Measurements from ENCODE around the gene DEPDC5. TPM values are rescaled to one million over a fixed set of nuclear protein-coding genes. Genes with fewer than 3 reads are reported as not detected.

DEPDC5 gene
- total and polyA plus RNA-seq, 4 experiments from 2014 or later = 3.9 to 54.4 (median 32.0) TPM

DNA sequence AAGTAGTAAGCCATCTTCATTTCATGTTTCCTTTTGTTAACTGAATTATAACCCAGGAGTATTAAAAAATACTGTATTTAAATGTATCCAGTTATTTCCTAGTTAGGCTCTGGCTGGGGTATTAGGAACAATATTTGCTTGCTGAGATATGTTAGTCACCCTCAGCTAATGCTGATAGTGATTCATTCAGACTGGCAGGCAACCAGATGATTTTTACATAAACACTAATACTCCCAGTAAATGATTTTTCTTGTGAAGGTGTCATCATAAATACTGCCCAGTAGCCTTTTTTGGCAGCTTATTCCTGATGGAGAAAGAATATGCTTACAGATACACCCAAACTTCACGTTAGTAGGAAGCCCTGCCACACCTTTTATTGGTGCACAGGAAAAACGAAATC is 198.7 kb downstream of the DEPDC5 start:
- H3K27ac ChIP-seq (ENCODE audit: low read depth, low read length) = peak overlapping the region; percentile 61
- POLR2A ChIA-PET (ENCODE audit: partially characterized antibody) = interaction anchor here (0.9 kb wide), 2 partner anchors 8 to 18 kb away, joined by 4 read pairs; partner anchors contain the start of gene YWHAH
- H3K36me3 Mint-ChIP-seq = peaks cover 18 to 40% of the 10 kb centered on the region in 2 donors

GRCh38 chr22:31953261-31953660 is 199.4 kb downstream of the DEPDC5 start:
- peaks cover 59 to 81% (median 69%) of the 10 kb centered on the region in 4 donors for H3K4me1 Mint-ChIP-seq
- peak overlapping the region; percentile 65 to 97 (median 90) for H3K27ac Mint-ChIP-seq
- Histone ChIP-seq H3K27ac (ENCODE audit: low read depth, low read length) (peak overlapping the region; percentile 61), H3K4me1 (ENCODE audit: insufficient read depth, low read length) (peaks cover 84% of the 10 kb centered on the region), H3K36me3 (ENCODE audit: insufficient read depth, low read length) (peaks cover 6% of the 10 kb centered on the region), H3K4me3 (ENCODE audit: low read length in 2 of 2) (no peak overlapping the region), H3K27me3 (ENCODE audit: insufficient read depth, low read length) (no peaks in the 10 kb centered on the region), H3K9me3 (ENCODE audit: control insufficient read depth in 1 of 2, low read length in 2 of 2) (no peaks in the 10 kb centered on the region)
- POLR2A ChIA-PET (ENCODE audit: partially characterized antibody) = interaction anchor here (0.9 kb wide), 2 partner anchors 9 to 17 kb away, joined by 4 read pairs; partner anchors contain the start of gene YWHAH
- DNase-seq = no peak
- no peaks in the 10 kb centered on the region for H3K9me3 Mint-ChIP-seq
- H3K4me3 Mint-ChIP-seq = peak overlapping the region in 2 of 8 donors; percentile 3 to 72
- intact Hi-C loops (cut with micrococcal nuclease) = no loop called here
- peaks cover 12 to 37% of the 10 kb centered on the region in 2 donors for H3K36me3 Mint-ChIP-seq
- H3K27me3 Mint-ChIP-seq = no peaks in the 10 kb centered on the region
- CTCF ChIA-PET (ENCODE audit: partially characterized antibody) = interaction anchor here (0.6 to 10.4 kb wide), 5 partner anchors 6 to 292 kb away, joined by 3 to 95 read pairs (median 5); partner anchors contain the start of genes PISD and YWHAH

More for the DNA sequence above, 198.7 kb downstream of the DEPDC5 start:
- H3K9me3 Mint-ChIP-seq = no peaks in the 10 kb centered on the region
- H3K4me1 Mint-ChIP-seq = peaks cover 57 to 75% (median 66%) of the 10 kb centered on the region in 4 donors
- H3K27me3 Mint-ChIP-seq = no peaks in the 10 kb centered on the region
- no peak for DNase-seq
- H3K36me3 ChIP-seq (ENCODE audit: insufficient read depth, low read length) = peaks cover 12% of the 10 kb centered on the region
- peaks cover 79% of the 10 kb centered on the region for H3K4me1 ChIP-seq (ENCODE audit: insufficient read depth, low read length)
- H3K4me3 ChIP-seq (ENCODE audit: low read length in 2 of 2) = no peak overlapping the region
- no peaks in the 10 kb centered on the region for H3K9me3 ChIP-seq (ENCODE audit: control insufficient read depth in 1 of 2, low read length in 2 of 2)
- H3K4me3 Mint-ChIP-seq = peak overlapping the region in 4 of 8 donors; percentile 52 to 67 (median 62)
- H3K27me3 ChIP-seq (ENCODE audit: insufficient read depth, low read length) = no peaks in the 10 kb centered on the region
- intact Hi-C loops (cut with micrococcal nuclease) = no loop called here
- peak overlapping the region; percentile 71 to 97 (median 89) for H3K27ac Mint-ChIP-seq
- CTCF ChIA-PET (ENCODE audit: partially characterized antibody) = interaction anchor here (1.1 to 10.4 kb wide), 3 partner anchors 16 to 291 kb away, joined by 3 to 95 read pairs (median 5); partner anchors contain the start of gene PISD

DNA sequence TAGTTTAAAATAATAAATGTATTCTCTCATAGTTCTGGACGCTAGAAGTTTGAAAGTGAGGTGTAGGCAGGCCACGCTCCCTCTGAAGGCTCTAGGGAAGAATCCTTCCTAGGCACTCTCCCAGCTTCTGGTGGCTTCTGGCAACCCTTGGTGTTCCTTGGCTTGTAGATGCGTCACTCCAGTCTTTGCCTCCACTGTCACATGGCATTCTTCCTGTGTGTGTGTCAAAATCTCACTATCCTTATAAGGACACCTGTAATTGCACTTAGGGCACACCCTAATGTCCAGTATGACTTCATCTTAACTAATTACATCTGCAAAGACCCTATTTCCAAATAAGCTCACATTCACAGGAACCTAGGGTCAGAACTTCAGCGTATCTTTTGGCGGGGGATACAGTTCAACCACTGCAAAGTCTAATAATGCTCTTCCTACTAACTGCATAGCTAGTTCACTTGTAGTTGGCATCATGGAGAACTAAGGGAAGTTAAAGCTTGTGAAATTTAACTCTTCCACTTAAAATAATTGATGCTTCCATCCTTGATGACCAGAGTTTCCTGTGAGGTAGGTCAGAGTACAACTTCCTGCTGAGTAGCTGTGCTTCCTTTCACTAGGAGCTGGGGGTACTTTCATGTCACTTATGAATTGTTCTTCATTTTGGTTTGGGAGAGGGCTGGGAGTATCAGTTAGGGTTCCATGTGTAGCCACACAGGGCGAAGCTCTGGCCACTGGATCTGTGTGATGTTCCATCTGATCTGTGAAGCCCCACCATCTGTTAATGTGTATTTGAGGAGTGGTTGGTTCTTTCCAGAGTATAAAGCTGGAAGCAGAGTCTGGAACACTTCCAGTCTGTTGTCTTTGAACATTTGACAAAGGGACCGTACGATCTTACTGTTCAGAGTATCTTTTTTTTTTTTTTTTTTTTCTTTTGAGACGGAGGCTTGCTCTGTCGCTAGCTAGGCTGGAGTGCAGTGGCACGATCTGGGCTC is 201.0 kb downstream of the DEPDC5 start:
- H3K27ac ChIP-seq (ENCODE audit: low read depth, low read length) = peak overlapping the region; percentile 61
- DNase-seq = no peak
- CTCF ChIA-PET (ENCODE audit: partially characterized antibody) = interaction anchor here (0.6 to 10.4 kb wide), 6 partner anchors 8 to 1528 kb away, joined by 3 to 95 read pairs (median 11); partner anchors contain the start of gene YWHAH

DNA sequence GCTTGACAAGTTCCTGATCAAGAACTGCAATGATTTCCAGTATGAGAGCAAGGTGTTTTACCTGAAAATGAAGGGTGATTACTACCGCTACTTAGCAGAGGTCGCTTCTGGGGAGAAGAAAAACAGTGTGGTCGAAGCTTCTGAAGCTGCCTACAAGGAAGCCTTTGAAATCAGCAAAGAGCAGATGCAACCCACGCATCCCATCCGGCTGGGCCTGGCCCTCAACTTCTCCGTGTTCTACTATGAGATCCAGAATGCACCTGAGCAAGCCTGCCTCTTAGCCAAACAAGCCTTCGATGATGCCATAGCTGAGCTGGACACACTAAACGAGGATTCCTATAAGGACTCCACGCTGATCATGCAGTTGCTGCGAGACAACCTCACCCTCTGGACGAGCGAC is 202.5 kb downstream of the DEPDC5 start:
- Mint-ChIP-seq H3K4me1 (peaks cover 64 to 95% (median 76%) of the 10 kb centered on the region in 4 donors), H3K36me3 (peaks cover 11 to 24% of the 10 kb centered on the region in 2 donors), H3K27me3 (no peaks in the 10 kb centered on the region), H3K4me3 (peak overlapping the region; percentile 44 to 70 (median 61)), H3K9me3 (no peaks in the 10 kb centered on the region), H3K27ac (peak overlapping the region; percentile 81 to 99 (median 96))
- POLR2A ChIA-PET (ENCODE audit: partially characterized antibody) = interaction anchor here (1.2 to 5.4 kb wide), 4 partner anchors 11 to 294 kb away, joined by 4 to 87 read pairs (median 9); partner anchors contain the start of genes PISD and YWHAH
- CTCF ChIA-PET (ENCODE audit: partially characterized antibody) = interaction anchor here (1.0 to 10.4 kb wide), 5 partner anchors 9 to 519 kb away, joined by 3 to 95 read pairs (median 18); partner anchors contain the start of genes FBXO7 and YWHAH
- Histone ChIP-seq H3K27ac (ENCODE audit: low read depth, low read length) (peak overlapping the region; percentile 61), H3K4me3 (ENCODE audit: low read length in 2 of 2) (no peak overlapping the region), H3K36me3 (ENCODE audit: insufficient read depth, low read length) (no peaks in the 10 kb centered on the region), H3K4me1 (ENCODE audit: insufficient read depth, low read length) (peaks cover 86% of the 10 kb centered on the region), H3K9me3 (ENCODE audit: control insufficient read depth in 1 of 2, low read length in 2 of 2) (no peaks in the 10 kb centered on the region), H3K27me3 (ENCODE audit: insufficient read depth, low read length) (no peaks in the 10 kb centered on the region)
- DNase-seq = peak in 4 of 5 donors; percentile 24 to 35 (median 30)
- intact Hi-C loops (cut with micrococcal nuclease) = no loop called here

More for the DNA sequence above, 201.0 kb downstream of the DEPDC5 start:
- H3K9me3 Mint-ChIP-seq = no peaks in the 10 kb centered on the region
- peak overlapping the region; percentile 65 to 97 (median 89) for H3K27ac Mint-ChIP-seq
- POLR2A ChIA-PET (ENCODE audit: partially characterized antibody) = interaction anchor here (0.6 to 5.4 kb wide), 4 partner anchors 10 to 293 kb away, joined by 3 to 87 read pairs (median 6); partner anchors contain the start of genes PISD and YWHAH
- no peaks in the 10 kb centered on the region for H3K27me3 Mint-ChIP-seq
- intact Hi-C loops (cut with micrococcal nuclease) = no loop called here
- H3K4me1 ChIP-seq (ENCODE audit: insufficient read depth, low read length) = peaks cover 97% of the 10 kb centered on the region
- peaks cover 66 to 96% (median 81%) of the 10 kb centered on the region in 4 donors for H3K4me1 Mint-ChIP-seq
- H3K4me3 Mint-ChIP-seq = peak overlapping the region in 7 of 8 donors; percentile 22 to 80 (median 51)
- H3K36me3 ChIP-seq (ENCODE audit: insufficient read depth, low read length) = no peaks in the 10 kb centered on the region
- no peak overlapping the region for H3K4me3 ChIP-seq (ENCODE audit: low read length in 2 of 2)
- no peaks in the 10 kb centered on the region for H3K9me3 ChIP-seq (ENCODE audit: control insufficient read depth in 1 of 2, low read length in 2 of 2)
- H3K27me3 ChIP-seq (ENCODE audit: insufficient read depth, low read length) = no peaks in the 10 kb centered on the region
- peaks cover 16 to 32% of the 10 kb centered on the region in 2 donors for H3K36me3 Mint-ChIP-seq

Other genes with a start within 250 kb of the DEPDC5 start
- gene PISD, start 91.8 kb upstream of the DEPDC5 start, total RNA-seq = 10 to 100 TPM; 34.3 to 35.4 TPM
- gene PISD, start 91.8 kb upstream of the DEPDC5 start, polyA plus RNA-seq = 10 to 100 TPM; 16.7 to 27.3 TPM
- gene PRR14L, start 3.9 kb upstream of the DEPDC5 start, total RNA-seq = 10 to 100 TPM; 70.7 to 72.6 TPM
- 10 to 100 TPM; 13.4 to 36.5 TPM for gene PRR14L, start 3.9 kb upstream of the DEPDC5 start, polyA plus RNA-seq
- gene YWHAH, start 190.5 kb downstream of the DEPDC5 start, total RNA-seq = 10 to 100 TPM; 48.0 to 57.0 TPM
- gene YWHAH, start 190.5 kb downstream of the DEPDC5 start, polyA plus RNA-seq = 100 to 1,000 TPM in 1 of 2 donors, 10 to 100 TPM in 1; 99.3 to 126 TPM